H1 (cell line): ENCODE data around the gene SLC25A42. TPM values are rescaled to one million over a fixed set of nuclear protein-coding genes. Genes with fewer than 3 reads are reported as not detected.

Experiments used
- CEBPB ChIP-seq: IDR thresholded peaks from 2 replicates; pipeline ENCODE4 v1.6.1; 2012; ENCODE audit warnings: low read depth, low read length
- CHD2 ChIP-seq: IDR thresholded peaks from 2 replicates; pipeline ENCODE4 v1.6.1; 2012; ENCODE audit warnings: low read length, improper control_type of control experiment
- CHD7 ChIP-seq: fragments of 300-600 bp; sonication (generic); IDR thresholded peaks from 2 replicates; pipeline ENCODE4 v1.7.1; 2012; ENCODE audit warnings: low read length, moderate library complexity, mild to moderate bottlenecking, inconsistent platforms; ENCODE audit not compliant: insufficient replicate concordance
- TBP ChIP-seq: IDR thresholded peaks from 2 replicates; pipeline ENCODE4 v1.6.1; 2011; ENCODE audit warnings: low read depth, low read length, improper control_type of control experiment
- polyA plus RNA-seq, 7 experiments: library from polyadenylated mRNA; depleted of rRNA in 3 of 7; stranded (reverse) in 5 of 7; unstranded in 2 of 7; fragments of >200 nt in 5 of 7; fragments of 200-250 nt in 2 of 7; gene quantifications; 1 replicate in 5 of 7; 2 replicates in 1 of 7; 4 replicates in 1 of 7; pipeline versions ENCODE4 v1.2.1 to v1.2.3, GENCODE V29; 2011 to 2013; ENCODE audit warnings: missing spikeins in 2 of 7, mixed read lengths in 2 of 7
- total RNA-seq: library from RNA; stranded (reverse); fragmentation: NEBNext Ultra II Directional; extraction: Animal tissue kit (Norgen Biotek cat#: 25700); gene quantifications from 2 replicates; pipeline ENCODE4 v1.2.1, GENCODE V29; 2021
- TF ChIP-seq, protein P1 (sequence below): IDR thresholded peaks from 2 replicates; pipeline ENCODE4 v1.6.1; 2012; ENCODE audit warnings: low read length, inconsistent platforms

The SLC25A42 gene
- total and polyA plus RNA-seq, 2 of the 8 experiments (the other 6 are each of a cell fraction or from before 2014, with no cell fraction given), result 5.9 to 6.2 TPM

- no peak for TF ChIP-seq CHD7
- TF ChIP-seq CEBPB, result no peak
- no peak for TF ChIP-seq CHD2
- no peak for TF ChIP-seq TBP
- TF ChIP-seq, protein P1, sequence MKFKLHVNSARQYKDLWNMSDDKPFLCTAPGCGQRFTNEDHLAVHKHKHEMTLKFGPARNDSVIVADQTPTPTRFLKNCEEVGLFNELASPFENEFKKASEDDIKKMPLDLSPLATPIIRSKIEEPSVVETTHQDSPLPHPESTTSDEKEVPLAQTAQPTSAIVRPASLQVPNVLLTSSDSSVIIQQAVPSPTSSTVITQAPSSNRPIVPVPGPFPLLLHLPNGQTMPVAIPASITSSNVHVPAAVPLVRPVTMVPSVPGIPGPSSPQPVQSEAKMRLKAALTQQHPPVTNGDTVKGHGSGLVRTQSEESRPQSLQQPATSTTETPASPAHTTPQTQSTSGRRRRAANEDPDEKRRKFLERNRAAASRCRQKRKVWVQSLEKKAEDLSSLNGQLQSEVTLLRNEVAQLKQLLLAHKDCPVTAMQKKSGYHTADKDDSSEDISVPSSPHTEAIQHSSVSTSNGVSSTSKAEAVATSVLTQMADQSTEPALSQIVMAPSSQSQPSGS, result no peak
Measured at GRCh38 chr19:19131989-19132388, 68.2 kb downstream of the SLC25A42 start (continued).
